ENCODE data around the gene SLCO2B1.

SLCO2B1 gene

GRCh38 chr11:75229466-75229865, 78.6 kb downstream of the SLCO2B1 start:
- no peak for DNase-seq

DNA sequence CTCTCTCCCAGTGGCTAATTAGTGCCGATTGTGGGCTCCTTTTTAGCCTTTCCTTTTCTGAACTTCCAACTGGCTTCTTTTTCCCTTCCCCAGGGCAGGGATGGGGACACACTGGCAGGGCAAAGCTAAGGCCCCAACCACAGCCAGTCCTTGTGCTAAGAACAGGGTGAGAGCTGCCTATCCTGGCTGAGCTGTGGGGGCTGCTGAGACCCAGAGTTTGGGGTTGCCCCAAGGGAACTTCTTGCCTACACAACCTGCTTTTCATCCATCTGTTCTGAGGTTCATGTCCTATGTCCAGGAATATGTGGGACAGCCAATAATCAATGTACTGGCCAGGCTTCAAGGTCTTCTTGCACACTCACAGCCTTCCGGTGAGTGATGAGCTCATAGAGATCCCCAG, 79.7 kb downstream of the SLCO2B1 start:
- no peak for DNase-seq

- no peak for DNase-seq
These were observed 82.9 kb downstream of the SLCO2B1 start for GRCh38 chr11:75233754-75234172.

DNA sequence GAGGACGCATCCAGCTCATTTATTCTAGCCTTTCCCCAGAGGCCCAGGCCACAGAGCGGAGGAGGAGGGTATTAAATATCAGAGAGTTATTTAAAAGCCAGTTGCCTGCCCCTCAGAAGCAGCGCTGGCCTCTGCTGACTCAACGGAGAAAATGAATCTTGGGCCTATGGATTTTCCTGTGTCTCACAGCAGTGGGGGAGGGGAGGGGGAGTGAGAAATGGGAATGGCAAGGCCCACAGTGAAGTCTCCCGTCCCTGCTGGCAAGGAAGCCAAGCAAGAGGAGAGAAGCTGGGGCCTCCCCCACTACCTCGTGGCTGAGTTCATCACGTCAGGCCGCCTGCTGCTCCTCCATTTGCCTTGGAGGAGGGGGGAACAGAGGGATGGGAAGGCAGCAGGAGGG, 85.2 kb downstream of the SLCO2B1 start:
- no peak for DNase-seq

DNA sequence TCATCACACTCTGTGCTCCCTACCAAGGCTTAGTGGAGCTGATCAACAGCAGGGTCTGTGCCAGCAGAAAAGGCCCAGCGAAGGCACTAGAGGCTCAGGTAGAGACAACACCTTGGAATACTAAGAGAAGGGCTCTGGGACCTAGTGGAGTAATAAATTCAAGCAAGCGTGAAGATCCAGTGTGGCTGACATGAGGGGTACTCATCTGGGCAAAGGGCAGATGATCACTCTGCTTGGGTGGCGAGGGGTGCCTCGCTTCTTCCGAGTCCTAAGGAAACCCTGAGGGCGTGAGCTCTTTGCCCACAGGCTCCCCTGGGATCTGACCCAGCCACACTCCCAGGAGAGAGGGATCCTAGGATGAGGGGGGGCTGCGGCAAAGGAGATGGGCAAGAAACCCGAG, 86.1 kb downstream of the SLCO2B1 start:
- DNase-seq: no peak

DNA sequence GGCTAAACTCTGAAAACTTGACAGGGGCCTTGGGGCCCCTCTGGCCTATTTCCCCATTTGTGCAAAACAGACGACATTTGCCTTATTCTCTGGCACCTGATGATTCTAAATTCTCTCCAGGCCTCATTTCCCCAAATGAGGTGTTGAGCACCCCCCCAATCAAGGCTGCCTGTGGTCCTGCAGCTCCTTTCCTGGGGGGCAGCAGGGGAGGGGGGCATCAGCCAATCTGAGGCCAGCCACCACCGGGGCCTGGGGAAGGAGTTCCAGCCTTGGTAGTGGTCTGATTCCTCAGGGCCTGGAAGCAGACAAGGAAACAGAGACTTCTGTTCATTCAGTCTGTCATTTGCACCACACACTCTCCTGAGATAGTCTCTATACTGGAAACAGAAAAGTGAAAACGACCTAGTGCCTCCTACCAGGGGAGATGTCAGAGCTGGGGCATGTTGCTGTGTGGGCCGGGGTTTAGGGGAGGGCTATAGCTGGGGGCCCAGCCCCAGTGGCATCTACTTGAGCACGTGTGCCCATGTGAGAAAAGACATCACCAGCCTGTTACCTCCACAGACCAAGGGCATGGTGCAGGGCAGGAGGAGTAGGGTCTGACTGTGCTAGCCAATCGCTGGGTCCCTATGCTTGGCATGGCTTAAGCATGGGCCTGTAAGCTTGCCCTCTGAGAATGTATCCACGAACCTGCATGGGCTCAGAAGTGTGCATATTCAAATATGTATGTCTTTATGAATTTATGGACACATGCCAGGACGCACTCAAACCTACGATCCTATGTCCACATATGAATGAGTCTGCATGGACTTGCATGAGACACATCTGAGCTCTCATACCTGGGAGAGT, 87.9 kb downstream of the SLCO2B1 start:
- DNase-seq: no peak

DNA sequence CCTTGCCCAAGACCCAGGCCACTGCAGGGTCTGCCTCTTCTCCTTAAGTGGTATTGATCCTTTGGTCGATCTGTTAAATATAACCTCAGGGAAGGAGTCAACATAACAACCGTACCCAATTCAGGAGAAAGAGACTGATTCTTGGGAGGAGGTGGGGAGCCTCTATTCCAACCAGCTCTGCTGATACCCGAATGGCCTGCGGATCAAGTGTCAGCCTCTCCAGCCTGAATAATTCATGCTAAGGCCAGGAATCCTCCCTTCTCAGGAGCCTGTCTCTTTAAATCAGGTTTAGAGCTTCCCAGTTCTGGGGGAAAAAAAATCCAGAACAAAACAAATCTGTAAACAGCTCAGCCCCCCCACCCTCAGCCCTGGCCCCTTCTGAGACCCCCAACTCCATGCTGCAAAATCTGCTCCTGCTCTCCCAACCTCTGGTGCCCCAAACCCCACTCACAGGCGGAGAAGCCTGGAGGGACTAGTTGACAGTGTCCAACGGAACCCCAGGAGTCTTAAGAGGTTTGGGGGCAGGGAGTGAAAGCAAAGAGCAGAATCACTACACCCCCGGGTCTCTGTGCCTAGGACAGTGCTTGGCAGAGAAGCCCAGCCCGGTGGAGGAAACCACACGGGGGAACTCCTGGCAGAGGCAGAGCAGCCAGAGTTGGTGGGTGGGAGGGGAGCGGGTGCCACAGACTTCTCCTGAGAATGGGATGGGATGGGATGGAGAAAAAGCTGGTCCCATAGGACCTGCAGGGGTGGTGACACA, 88.8 kb downstream of the SLCO2B1 start:
- no peak for DNase-seq

GRCh38 chr11:75240311-75241035, 89.6 kb downstream of the SLCO2B1 start, which contains the start of gene TPBGL:
Gene TPBGL (plus strand): TSS chr11:75240774. CDS start chr11:75241050, 276 bp downstream.
- DNase-seq: no peak

DNA sequence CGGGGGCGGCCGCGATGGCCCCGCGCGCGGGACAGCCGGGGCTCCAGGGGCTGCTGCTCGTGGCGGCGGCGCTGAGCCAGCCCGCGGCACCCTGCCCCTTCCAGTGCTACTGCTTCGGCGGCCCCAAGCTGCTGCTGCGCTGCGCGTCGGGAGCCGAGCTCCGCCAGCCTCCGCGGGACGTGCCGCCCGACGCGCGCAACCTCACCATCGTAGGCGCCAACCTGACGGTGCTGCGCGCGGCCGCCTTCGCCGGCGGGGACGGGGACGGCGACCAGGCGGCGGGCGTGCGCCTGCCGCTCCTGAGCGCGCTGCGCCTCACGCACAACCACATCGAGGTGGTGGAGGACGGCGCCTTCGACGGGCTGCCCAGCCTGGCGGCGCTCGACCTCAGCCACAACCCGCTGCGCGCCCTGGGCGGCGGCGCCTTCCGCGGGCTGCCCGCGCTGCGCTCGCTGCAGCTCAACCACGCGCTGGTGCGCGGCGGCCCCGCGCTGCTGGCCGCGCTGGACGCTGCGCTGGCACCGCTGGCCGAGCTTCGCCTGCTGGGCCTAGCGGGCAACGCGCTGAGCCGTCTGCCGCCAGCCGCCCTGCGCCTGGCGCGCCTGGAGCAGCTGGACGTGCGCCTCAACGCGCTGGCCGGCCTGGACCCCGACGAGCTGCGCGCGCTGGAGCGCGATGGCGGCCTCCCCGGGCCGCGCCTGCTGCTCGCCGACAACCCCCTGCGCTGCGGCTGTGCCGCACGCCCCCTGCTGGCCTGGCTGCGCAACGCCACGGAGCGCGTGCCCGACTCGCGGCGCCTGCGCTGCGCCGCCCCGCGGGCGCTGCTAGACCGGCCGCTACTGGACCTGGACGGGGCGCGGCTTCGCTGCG, 90.4 kb downstream of the SLCO2B1 start:
- no peak for DNase-seq

DNA sequence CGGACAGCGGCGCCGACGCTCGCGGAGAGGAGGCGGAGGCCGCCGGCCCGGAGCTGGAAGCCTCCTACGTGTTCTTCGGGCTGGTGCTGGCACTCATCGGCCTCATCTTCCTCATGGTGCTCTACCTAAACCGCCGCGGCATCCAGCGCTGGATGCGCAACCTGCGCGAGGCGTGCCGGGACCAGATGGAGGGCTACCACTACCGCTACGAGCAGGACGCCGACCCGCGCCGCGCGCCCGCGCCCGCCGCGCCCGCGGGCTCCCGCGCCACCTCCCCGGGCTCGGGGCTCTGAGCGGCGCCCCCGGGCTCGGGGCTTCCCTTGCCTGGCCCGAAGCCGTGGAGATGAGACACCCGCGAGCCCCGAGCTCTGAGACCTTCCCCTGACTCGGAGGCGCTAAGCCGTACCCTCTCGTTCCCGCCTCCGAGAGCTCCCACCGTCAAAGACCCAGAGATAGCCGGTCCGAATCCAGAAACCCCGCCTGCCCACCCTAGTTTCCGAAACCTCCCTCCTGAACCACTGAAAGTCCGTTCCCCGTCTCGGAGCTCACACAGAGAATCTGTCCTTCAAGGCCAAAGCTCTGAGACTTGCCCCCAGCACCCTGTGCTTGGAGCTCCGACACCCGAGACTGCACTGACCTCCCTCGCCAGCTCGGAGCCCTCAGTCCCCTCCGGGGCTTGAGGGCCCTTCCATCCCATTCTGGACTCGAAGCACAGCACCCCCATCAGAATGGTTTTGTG, 91.2 kb downstream of the SLCO2B1 start:
- DNase-seq: no peak

DNA sequence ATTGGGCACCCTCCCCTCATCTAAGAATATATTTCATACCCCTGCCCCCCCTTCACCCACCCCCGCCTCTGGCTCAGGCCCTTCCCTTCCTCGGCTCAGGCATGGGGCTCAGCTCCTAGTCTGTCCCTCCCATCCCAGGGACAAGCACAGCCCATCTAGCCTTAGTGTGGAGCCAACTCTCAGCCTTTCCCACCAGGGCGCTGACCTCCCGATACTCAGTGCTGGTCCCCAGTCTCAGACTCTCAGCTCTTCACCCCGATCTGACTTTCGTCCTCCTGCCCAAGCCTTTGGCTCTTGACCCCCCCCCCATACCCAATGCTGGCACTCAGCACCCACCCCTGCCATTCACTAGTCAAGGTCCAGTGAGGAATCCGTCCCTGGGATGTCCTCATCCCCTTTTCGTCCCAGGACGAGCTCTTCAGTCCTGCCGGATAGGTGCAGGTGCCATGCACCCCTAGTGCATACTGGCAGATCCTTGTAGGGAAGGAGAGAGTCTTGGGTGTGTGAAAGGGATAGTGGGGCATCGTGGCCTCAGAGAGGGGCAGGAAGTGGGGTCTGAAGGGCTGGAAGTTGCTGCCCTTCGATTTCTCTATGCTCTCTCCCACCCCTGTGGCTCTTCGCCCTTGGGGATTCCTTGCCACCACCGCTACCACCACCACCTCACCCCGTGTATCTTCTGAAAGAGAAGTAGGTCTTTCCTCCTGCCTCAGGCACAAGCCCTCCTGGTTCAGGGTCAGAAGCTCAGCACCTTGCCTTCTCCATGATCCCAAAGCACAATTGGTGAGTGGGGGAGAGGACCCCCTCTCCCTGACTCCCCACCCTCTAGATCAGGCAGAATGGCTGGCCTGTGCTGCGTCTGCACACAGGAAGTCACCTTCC, 92.1 kb downstream of the SLCO2B1 start:
- no peak for DNase-seq

GRCh38 chr11:75244052-75244814, 93.3 kb downstream of the SLCO2B1 start:
- no peak for DNase-seq

- DNase-seq: no peak
These were observed 94.6 kb downstream of the SLCO2B1 start for GRCh38 chr11:75245356-75246005.

DNA sequence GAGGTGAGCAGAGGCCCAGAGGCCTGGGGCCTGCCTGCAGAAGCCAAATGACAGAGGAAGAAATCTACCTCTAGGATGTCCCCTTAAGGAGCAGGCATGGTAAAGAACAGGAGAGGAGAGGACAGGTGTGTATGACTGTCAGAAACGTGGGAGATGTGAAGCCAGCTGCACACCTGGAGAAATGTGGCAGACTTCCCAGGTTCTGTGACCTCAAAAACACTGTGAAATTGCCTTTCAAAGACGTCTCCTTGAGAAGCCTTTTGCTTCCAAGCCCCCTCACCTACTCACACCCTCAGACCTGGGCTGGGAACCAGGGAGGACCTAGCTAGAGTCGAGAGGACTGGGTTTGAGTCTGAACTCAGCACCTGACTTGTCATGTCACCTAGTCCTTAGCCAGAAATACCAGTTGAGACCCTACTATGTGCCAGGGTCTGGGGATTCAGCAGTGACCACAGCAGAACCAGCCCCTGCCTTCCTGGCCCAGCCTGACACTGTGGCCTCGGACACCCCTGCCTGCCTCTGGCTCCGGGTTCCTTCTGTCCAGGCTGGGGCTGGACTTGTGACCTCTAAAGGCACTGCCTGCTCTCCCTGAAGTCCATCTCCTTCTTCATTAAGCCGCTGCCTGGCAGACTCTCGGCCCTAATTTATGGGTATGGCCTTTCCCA, 95.2 kb downstream of the SLCO2B1 start:
- no peak for DNase-seq

GRCh38 chr11:75246671-75247350, 95.9 kb downstream of the SLCO2B1 start:
- DNase-seq: no peak

DNA sequence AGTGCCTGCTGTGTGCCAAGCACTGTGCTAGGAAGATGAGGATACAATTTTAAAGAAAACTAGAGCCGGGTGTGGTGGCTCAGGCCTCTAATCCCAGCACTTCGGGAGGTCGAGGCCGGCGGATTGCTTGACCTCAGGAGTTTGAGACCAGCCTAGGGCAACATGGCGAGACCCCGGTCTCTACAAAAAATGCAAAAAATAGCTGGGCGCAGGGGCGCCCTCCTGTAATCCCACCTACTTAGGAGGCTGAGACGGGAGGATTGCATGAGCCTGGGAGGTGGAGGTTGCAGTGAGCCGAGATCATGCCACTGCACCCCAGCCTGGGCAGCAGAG, 98.0 kb downstream of the SLCO2B1 start:
- no peak for DNase-seq

DNA sequence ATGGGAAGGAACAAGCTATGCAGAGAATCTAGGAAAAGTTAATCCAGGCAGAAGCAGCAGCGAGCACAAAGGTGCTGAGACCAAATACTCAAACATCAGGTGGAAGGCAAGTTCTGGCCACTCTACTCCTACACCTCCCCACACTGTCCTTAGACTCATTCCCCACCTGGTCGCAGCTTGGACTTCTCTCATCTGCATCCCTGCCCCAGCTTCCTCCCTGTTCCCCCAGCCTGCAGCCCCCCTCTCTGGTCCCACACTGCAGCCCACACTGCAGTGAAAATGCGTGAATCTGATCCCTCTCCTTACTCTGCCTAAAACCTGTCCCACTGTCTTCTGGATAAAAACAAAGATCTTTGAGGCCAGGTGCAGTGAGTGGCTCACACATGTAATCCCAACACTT, 98.8 kb downstream of the SLCO2B1 start:
- DNase-seq: no peak

DNA sequence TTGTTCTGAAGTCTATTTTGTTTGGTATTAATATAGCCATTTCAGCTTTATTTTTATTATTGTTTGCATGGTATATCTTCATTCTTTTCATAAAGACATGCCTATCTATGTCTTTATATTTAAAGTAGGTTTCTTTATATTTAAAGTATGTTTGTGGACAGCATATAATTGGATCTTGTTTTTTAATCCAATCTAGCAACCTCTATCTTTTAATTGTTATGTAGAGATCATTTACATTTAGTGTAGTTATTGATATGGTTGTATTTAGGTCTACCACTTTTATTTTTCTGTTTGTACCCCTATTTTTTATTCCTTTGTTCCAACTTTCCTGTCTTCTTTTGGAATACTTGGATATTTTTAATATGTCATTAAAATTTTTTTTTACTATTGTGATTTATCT, 103.4 kb downstream of the SLCO2B1 start:
- DNase-seq: no peak

All from DMS 273 treated with DMSO at 0.1 percent for 48 hours (cell line).